HCT116 (cell line): ENCODE data around the gene PHF21B.

Source experiments
- JUND ChIP-seq: IDR thresholded peaks from 2 replicates; pipeline ENCODE4 v1.6.1; 2012
- POLR2A ChIP-seq: IDR thresholded peaks from 2 replicates; pipeline ENCODE4 v1.7.0; 2011; ENCODE audit warnings: borderline replicate concordance; ENCODE audit not compliant: insufficient read depth, insufficient read length; ENCODE audit errors: extremely low read depth
- POLR2AphosphoS5 ChIP-seq: IDR thresholded peaks from 2 replicates; pipeline ENCODE4 v1.6.1; 2011; ENCODE audit warnings: mild to moderate bottlenecking, low read depth, low read length, moderate library complexity
- TF ChIP-seq, protein P1 (sequence below), 3 experiments: fragments of 200-600 bp in 1 of 3; sonication (generic) in 1 of 3; IDR thresholded peaks in 2 of 3; conservative IDR thresholded peaks in 1 of 3; 2 replicates each; pipeline ENCODE4 v1.5.1; 2012 to 2017; ENCODE audit warnings: low read depth in 2 of 3, low read length in 2 of 3, antibody characterized with exemption in 1 of 3, borderline replicate concordance in 1 of 3, control low read depth in 1 of 3, mild to moderate bottlenecking in 1 of 3, mixed read lengths in 1 of 3, mixed run types in 1 of 3, moderate library complexity in 1 of 3; ENCODE audit not compliant: insufficient read depth in 1 of 3
- TF ChIP-seq, protein P2 (sequence below): IDR thresholded peaks from 2 replicates; pipeline ENCODE4 v1.6.1; 2012
- TF ChIP-seq, protein P3 (sequence below): IDR thresholded peaks from 2 replicates; pipeline ENCODE4 v1.6.1; 2012; ENCODE audit warnings: low read depth
- TF ChIP-seq, protein P4 (sequence below): IDR thresholded peaks from 2 replicates; pipeline ENCODE4 v1.6.1; 2011; ENCODE audit warnings: mild to moderate bottlenecking, low read length, moderate library complexity; ENCODE audit not compliant: insufficient replicate concordance; ENCODE audit errors: extremely low read depth

DNA sequence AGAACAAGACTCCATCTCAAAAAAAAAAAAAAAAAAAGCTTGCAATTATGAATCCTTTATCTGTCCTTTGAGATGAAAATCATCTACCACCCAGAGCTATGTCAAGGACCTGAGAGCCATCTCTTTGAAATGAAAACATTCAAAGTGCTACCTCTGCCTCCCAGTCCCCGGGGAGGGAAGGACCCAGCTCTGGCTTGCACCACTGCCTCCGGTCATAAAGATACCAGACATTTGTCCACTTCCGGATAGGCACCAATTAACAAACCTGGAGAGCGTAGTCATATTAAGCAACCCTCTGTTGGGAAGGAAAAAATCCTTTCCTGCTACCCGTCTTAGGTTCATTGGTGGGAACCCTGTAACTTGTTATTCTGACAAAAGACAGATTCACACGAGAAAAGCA is 158.9 kb downstream of the PHF21B start:
- TF ChIP-seq, protein P1, sequence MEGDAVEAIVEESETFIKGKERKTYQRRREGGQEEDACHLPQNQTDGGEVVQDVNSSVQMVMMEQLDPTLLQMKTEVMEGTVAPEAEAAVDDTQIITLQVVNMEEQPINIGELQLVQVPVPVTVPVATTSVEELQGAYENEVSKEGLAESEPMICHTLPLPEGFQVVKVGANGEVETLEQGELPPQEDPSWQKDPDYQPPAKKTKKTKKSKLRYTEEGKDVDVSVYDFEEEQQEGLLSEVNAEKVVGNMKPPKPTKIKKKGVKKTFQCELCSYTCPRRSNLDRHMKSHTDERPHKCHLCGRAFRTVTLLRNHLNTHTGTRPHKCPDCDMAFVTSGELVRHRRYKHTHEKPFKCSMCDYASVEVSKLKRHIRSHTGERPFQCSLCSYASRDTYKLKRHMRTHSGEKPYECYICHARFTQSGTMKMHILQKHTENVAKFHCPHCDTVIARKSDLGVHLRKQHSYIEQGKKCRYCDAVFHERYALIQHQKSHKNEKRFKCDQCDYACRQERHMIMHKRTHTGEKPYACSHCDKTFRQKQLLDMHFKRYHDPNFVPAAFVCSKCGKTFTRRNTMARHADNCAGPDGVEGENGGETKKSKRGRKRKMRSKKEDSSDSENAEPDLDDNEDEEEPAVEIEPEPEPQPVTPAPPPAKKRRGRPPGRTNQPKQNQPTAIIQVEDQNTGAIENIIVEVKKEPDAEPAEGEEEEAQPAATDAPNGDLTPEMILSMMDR (IDR thresholded peaks at IDR 0.05 in 2 of 3, conservative IDR thresholded peaks at IDR 0.05 in 1 of 3; ENCODE audit: borderline replicate concordance in 1 of 3, insufficient read depth in 1 of 3, low read depth in 2 of 3, low read length in 2 of 3), result no peak
- TF ChIP-seq POLR2A (no peak), JUND (no peak), POLR2AphosphoS5 (no peak)
- TF ChIP-seq, protein P2, sequence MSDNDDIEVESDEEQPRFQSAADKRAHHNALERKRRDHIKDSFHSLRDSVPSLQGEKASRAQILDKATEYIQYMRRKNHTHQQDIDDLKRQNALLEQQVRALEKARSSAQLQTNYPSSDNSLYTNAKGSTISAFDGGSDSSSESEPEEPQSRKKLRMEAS, result no peak
- TF ChIP-seq, protein P3, sequence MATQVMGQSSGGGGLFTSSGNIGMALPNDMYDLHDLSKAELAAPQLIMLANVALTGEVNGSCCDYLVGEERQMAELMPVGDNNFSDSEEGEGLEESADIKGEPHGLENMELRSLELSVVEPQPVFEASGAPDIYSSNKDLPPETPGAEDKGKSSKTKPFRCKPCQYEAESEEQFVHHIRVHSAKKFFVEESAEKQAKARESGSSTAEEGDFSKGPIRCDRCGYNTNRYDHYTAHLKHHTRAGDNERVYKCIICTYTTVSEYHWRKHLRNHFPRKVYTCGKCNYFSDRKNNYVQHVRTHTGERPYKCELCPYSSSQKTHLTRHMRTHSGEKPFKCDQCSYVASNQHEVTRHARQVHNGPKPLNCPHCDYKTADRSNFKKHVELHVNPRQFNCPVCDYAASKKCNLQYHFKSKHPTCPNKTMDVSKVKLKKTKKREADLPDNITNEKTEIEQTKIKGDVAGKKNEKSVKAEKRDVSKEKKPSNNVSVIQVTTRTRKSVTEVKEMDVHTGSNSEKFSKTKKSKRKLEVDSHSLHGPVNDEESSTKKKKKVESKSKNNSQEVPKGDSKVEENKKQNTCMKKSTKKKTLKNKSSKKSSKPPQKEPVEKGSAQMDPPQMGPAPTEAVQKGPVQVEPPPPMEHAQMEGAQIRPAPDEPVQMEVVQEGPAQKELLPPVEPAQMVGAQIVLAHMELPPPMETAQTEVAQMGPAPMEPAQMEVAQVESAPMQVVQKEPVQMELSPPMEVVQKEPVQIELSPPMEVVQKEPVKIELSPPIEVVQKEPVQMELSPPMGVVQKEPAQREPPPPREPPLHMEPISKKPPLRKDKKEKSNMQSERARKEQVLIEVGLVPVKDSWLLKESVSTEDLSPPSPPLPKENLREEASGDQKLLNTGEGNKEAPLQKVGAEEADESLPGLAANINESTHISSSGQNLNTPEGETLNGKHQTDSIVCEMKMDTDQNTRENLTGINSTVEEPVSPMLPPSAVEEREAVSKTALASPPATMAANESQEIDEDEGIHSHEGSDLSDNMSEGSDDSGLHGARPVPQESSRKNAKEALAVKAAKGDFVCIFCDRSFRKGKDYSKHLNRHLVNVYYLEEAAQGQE, result no peak
- TF ChIP-seq, protein P4, sequence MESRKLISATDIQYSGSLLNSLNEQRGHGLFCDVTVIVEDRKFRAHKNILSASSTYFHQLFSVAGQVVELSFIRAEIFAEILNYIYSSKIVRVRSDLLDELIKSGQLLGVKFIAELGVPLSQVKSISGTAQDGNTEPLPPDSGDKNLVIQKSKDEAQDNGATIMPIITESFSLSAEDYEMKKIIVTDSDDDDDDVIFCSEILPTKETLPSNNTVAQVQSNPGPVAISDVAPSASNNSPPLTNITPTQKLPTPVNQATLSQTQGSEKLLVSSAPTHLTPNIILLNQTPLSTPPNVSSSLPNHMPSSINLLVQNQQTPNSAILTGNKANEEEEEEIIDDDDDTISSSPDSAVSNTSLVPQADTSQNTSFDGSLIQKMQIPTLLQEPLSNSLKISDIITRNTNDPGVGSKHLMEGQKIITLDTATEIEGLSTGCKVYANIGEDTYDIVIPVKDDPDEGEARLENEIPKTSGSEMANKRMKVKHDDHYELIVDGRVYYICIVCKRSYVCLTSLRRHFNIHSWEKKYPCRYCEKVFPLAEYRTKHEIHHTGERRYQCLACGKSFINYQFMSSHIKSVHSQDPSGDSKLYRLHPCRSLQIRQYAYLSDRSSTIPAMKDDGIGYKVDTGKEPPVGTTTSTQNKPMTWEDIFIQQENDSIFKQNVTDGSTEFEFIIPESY, result no peak
